Brain microvascular endothelial cell (primary cell): ENCODE data around the gene TMEM192.

Experiments
- DNase-seq: peaks from one replicate; pipeline ENCODE4 v3.0.0-alpha.2; 2020
- H3K27ac ChIP-seq: fragments of 250-450 bp; sonication (Bioruptor Pico); 2 replicates; pipeline ENCODE4 v1.5.1; 2020; ENCODE audit warnings: mild to moderate bottlenecking, moderate library complexity
- H3K27me3 ChIP-seq: fragments of 250-450 bp; sonication (Bioruptor Pico); replicated peaks from 2 replicates; pipeline ENCODE4 v1.5.1; 2020; ENCODE audit warnings: mild to moderate bottlenecking
- H3K36me3 ChIP-seq: fragments of 250-450 bp; sonication (Bioruptor Pico); replicated peaks from 2 replicates; pipeline ENCODE4 v1.5.1; 2020; ENCODE audit warnings: mild to moderate bottlenecking
- H3K4me3 ChIP-seq: 2 replicates; pipeline ENCODE4 v1.5.1; 2011; ENCODE audit warnings: low read depth, mild to moderate bottlenecking, control low read depth, low read length, moderate library complexity
- CTCF ChIP-seq: IDR thresholded peaks from 2 replicates; pipeline ENCODE4 v1.5.1; 2011; ENCODE audit warnings: low read depth, mild to moderate bottlenecking, moderate library complexity, low read length, control low read depth, inconsistent platforms; ENCODE audit errors: missing control alignments
- in situ Hi-C: cut with HindIII; loops from 2 replicates; pipeline ENCODE4 v1.10.0; 2017; ENCODE audit warnings: low sequenced_read_pairs, low pct_ligation_motif_present

Gene TMEM192

GRCh38 chr4:165150545-165150944 is 37.9 kb upstream of the TMEM192 start:
- H3K36me3 ChIP-seq: no peaks in the 10 kb centered on the region
- no peak overlapping the region for H3K27ac ChIP-seq
- TF ChIP-seq CTCF: no peak
- no peak for DNase-seq
- no peak overlapping the region for H3K4me3 ChIP-seq
- H3K27me3 ChIP-seq: no peaks in the 10 kb centered on the region
- in situ Hi-C loops: no loop called here

GRCh38 chr4:165138843-165139242 is 26.2 kb upstream of the TMEM192 start:
- H3K4me3 ChIP-seq: no peak overlapping the region
- in situ Hi-C loops: loop anchor here (25.0 kb wide), 1 partner anchor 323 kb away; no protein-coding TSS in a partner anchor
- no peak for TF ChIP-seq CTCF
- H3K36me3 ChIP-seq: no peaks in the 10 kb centered on the region
- no peak overlapping the region for H3K27ac ChIP-seq
- DNase-seq: no peak
- no peaks in the 10 kb centered on the region for H3K27me3 ChIP-seq

GRCh38 chr4:165137205-165137604 is 24.5 kb upstream of the TMEM192 start:
- Histone ChIP-seq H3K36me3 (no peaks in the 10 kb centered on the region), H3K27me3 (no peaks in the 10 kb centered on the region), H3K27ac (no peak overlapping the region), H3K4me3 (no peak overlapping the region)
- in situ Hi-C loops: loop anchor here (25.0 kb wide), 1 partner anchor 325 kb away; no protein-coding TSS in a partner anchor
- TF ChIP-seq CTCF: no peak
- DNase-seq: no peak

GRCh38 chr4:165136529-165136928 is 23.9 kb upstream of the TMEM192 start:
- in situ Hi-C loops: loop anchor here (25.0 kb wide), 1 partner anchor 326 kb away; no protein-coding TSS in a partner anchor
- TF ChIP-seq CTCF: no peak
- no peak for DNase-seq
- no peak overlapping the region for H3K4me3 ChIP-seq
- H3K27me3 ChIP-seq: no peaks in the 10 kb centered on the region
- H3K27ac ChIP-seq: no peak overlapping the region
- no peaks in the 10 kb centered on the region for H3K36me3 ChIP-seq

- DNase-seq: no peak
- Histone ChIP-seq H3K4me3 (no peak overlapping the region), H3K27ac (no peak overlapping the region), H3K36me3 (no peaks in the 10 kb centered on the region), H3K27me3 (no peaks in the 10 kb centered on the region)
- in situ Hi-C loops: loop anchor here (25.0 kb wide), 1 partner anchor 329 kb away; no protein-coding TSS in a partner anchor
- TF ChIP-seq CTCF: no peak
These were observed 20.5 kb upstream of the TMEM192 start for GRCh38 chr4:165133150-165133549.

- Histone ChIP-seq H3K27ac (no peak overlapping the region), H3K27me3 (no peaks in the 10 kb centered on the region), H3K4me3 (no peak overlapping the region), H3K36me3 (no peaks in the 10 kb centered on the region)
- in situ Hi-C loops: loop anchor here (25.0 kb wide), 1 partner anchor 331 kb away; no protein-coding TSS in a partner anchor
- peak; percentile 89 for TF ChIP-seq CTCF
- DNase-seq: peak; percentile 54
These were observed 18.7 kb upstream of the TMEM192 start for GRCh38 chr4:165131247-165131832.
